GM10266 (cell line): ENCODE results near the gene CAMK2A.
"Not testable (repeated sequence)": the region's sequence is repeated elsewhere in the genome, so short reads cannot be mapped to it uniquely, and the experiment has no call there.

ENCODE experiments used
- DNase-seq: peaks from one replicate; pipeline ENCODE4 v3.0.0; 2012; ENCODE audit errors: extremely low spot score
- CTCF ChIP-seq: IDR thresholded peaks from 2 replicates; pipeline ENCODE4 v1.5.1; 2012; ENCODE audit warnings: mild to moderate bottlenecking, low read depth; ENCODE audit not compliant: control insufficient read depth, insufficient read depth; ENCODE audit errors: missing control alignments

CAMK2A gene

DNA sequence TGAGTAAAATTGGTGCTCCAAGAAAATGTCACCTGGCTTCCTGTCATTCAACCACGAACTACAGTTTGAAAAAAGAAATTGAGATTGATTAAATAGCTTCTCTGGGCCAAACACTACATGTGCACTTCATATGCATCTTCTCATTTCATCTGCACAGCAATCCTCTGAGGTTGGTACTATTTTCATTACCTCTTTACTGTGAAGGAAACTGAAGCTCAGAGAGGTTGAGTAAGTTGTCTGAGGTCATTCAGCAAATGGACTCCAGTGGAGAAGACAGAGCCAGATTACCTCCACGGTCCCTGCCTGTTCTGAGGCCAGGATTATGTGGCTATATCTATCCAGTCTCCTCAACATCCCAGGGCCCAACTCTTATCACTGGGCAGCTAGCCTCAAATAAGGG, 53.3 kb downstream of the CAMK2A start:
- no peak for TF ChIP-seq CTCF
- no peak for DNase-seq

GRCh38 chr5:150235500-150235854, 54.1 kb downstream of the CAMK2A start:
- no peak for DNase-seq
- TF ChIP-seq CTCF = no peak

DNA sequence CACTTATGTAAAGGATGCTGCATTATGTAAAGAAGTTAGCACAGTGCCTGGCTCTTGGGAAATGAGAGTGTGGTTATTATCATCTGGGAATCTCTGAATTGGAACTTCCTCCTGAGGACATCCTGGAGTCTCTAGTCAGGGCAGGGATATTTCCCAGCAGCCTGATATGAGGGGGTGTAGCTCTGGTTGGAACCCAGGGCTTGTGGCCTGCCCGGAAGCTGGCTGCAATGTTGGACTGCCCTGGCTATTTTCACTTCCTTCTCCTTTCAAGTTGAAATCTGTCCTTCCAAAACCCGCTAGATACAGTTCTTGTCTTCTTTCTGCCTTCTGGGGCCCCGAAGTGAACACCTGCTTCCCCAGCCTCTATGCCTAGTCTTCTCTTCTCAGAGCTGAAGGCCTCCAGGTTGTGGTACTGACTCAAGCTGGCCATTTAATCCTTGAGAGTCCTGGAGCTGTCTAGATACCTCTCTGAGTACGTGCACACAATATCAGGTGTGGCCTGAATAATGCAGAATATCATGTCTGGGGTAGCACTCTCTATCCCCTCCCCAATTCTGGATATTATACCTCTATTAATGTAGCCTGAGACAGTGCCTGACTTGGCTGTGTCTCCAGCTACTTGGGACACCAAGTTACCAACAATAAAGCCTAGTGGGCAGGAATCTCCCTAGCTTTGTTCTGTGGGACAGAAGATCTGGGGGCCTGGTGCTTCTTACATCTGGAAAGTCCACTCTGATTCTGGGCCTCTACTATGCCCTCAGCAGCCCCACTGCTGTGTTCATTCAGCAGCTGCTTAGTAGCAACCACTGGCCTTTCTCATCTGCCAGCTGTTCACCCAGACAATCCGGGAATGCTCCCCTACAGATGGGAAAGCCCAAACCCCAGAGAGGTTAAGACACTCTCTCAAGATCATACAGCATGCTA, 54.7 kb downstream of the CAMK2A start:
- no peak for DNase-seq
- no peak for TF ChIP-seq CTCF

DNA sequence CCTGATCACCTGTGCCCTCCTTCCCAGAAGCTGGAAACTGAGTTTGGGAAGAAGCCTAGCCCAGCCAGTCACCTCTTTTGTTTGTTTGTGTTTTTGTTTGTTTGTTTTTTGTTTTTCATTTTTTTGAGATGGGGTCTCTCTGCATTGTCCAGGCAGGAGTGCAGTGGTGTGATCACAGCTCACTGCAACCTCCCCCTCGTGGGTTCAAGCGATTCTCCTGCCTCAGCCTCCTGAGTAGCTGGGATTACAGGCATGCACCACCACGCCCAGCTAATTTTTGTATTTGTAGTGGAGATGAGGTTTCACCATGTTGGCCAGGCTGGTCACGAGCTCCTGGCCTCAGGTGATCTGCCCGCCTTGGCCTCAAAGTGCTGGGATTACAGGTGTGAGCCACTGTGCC, 55.9 kb downstream of the CAMK2A start:
- DNase-seq = not testable (repeated sequence)

DNA sequence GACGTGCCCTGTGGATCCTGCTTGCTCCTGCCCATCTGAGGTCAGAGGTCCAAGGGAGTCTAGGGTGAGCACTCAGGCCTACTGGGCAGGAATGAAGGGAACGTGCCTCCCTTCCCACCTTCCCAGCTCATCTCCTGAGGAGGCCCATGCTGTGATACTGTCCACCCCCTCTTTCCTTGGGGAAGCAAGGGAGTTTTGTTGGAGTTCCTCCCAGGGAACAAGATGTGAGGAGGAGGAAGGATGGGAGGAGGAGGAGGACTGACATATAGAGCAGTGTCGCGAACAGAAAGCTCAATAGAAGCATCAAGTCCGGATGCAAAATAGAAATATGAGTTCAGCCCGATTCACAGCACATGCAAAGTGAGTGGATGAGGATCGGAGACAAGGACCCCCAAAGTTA, 58.7 kb downstream of the CAMK2A start:
- no peak for DNase-seq
- TF ChIP-seq CTCF = no peak

- no peak for DNase-seq
- TF ChIP-seq CTCF = no peak
These were observed 60.0 kb downstream of the CAMK2A start for GRCh38 chr5:150229571-150229970.

- no peak for TF ChIP-seq CTCF
- no peak for DNase-seq
These were observed 61.8 kb downstream of the CAMK2A start for GRCh38 chr5:150227606-150228273.
